Activated naive CD4-positive, alpha-beta T cell treated with anti-CD3 and anti-CD28 coated beads, Interleukin-2, amount 50 U/mL, for 24 hours (primary cell): ENCODE results near the gene ZNF316.
"Not testable (repeated sequence)": the region's sequence is repeated elsewhere in the genome, so short reads cannot be mapped to it uniquely, and the experiment has no call there.

Experiments used
- H3K27ac Mint-ChIP-seq: one replicate; pipeline ENCODE4 v1.8.0; 2021; ENCODE audit warnings: mild to moderate bottlenecking, mixed read lengths
- H3K27me3 Mint-ChIP-seq: one replicate; pipeline ENCODE4 v1.8.0; 2021; ENCODE audit warnings: mixed read lengths
- H3K36me3 Mint-ChIP-seq: one replicate; pipeline ENCODE4 v1.8.0; 2021; ENCODE audit warnings: mixed read lengths
- H3K4me1 Mint-ChIP-seq: one replicate; pipeline ENCODE4 v1.8.0; 2021; ENCODE audit warnings: mixed read lengths
- H3K4me3 Mint-ChIP-seq: one replicate; pipeline ENCODE4 v1.8.0; 2021; ENCODE audit warnings: mild to moderate bottlenecking, mixed read lengths
- H3K9me3 Mint-ChIP-seq: one replicate; pipeline ENCODE4 v1.8.0; 2021; ENCODE audit warnings: mixed read lengths

The ZNF316 gene

DNA sequence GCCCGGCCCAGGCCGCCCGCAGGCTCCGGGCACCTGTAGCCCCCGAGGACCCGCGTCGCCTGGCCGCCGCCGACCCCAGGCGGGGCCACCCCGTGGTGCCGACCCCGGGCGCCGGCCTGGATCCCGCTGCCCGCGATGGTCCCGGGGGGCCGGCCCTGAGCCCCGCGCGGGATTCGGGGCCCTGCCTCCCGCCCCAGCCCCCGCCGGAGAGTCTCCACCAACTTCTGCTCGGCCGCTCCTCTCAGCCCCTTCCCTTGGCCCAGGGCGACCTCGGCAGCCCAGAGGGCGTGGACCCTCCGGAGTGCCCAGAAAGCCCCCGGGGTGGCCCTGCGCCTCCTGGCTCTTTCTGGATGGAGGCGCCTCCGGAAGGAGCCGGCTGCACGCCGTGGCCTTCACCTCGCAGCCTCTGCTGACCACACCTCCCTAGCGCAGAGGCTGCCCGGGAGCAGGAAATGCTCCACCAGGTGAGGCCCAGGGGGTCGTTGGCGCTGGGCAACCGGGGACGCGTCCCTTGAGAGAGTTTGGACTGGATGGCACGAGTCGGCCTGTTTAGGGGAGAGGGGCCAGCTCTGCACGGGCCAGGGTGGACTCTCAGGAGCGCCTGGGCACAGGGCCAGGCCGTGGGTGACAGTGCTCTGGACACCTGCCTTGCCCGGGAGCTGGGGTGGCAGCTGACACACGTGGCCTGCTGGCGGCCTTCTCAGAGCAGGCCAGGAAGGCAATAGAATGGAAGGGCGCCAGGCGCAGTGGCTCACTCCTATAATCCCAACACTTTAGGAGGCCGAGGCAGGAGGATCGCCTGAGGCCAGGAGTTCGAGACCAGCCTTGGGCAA is 21.2 kb upstream of the ZNF316 start:
- H3K4me1 Mint-ChIP-seq = peaks cover 40% of the 10 kb centered on the region
- H3K27me3 Mint-ChIP-seq = no peaks in the 10 kb centered on the region
- peak overlapping the region; percentile 49 for H3K4me3 Mint-ChIP-seq
- H3K9me3 Mint-ChIP-seq = no peaks in the 10 kb centered on the region
- no peaks in the 10 kb centered on the region for H3K36me3 Mint-ChIP-seq
- H3K27ac Mint-ChIP-seq = no peak overlapping the region

DNA sequence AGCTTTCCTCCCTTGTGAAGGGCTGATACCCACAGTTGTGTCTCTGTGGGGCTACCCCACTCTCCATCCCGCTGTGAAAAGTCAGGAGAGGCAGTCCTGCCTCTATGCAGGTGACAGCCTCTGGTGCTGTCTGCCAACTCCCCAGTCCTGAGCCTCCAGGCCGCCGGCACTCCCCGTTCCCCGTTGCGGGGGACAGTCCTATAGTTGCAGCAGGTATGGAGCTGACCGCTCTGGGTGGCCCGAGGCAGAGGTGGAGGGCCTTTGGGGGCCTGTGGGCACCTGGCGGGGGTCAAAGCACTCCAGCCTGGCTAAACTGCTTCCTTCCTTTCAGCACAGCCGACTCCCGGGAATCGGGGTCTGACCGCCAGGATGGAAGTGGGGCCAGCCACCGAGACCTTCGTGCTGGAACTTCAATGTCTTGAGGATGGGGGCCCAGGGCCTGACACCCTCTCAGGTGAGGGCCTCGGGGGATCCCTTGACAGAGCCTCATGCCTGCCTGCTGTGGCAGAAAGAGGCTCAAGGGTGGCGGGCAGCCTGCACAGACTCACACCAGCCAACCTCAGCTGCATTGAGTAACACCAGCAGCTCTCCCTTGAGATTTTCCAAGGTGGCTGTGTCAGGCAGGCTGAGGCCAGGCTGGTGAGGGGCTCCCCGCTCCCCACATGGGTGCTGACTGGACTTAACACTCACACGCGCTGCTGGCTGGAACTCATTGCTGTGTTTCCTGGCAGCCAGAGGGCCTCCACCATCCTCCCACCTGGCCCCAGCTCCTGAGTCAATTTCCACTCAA is 20.1 kb upstream of the ZNF316 start:
- peak overlapping the region; percentile 77 for H3K4me3 Mint-ChIP-seq
- no peaks in the 10 kb centered on the region for H3K27me3 Mint-ChIP-seq
- H3K4me1 Mint-ChIP-seq = peaks cover 45% of the 10 kb centered on the region
- no peak overlapping the region for H3K27ac Mint-ChIP-seq
- no peaks in the 10 kb centered on the region for H3K9me3 Mint-ChIP-seq
- H3K36me3 Mint-ChIP-seq = no peaks in the 10 kb centered on the region

DNA sequence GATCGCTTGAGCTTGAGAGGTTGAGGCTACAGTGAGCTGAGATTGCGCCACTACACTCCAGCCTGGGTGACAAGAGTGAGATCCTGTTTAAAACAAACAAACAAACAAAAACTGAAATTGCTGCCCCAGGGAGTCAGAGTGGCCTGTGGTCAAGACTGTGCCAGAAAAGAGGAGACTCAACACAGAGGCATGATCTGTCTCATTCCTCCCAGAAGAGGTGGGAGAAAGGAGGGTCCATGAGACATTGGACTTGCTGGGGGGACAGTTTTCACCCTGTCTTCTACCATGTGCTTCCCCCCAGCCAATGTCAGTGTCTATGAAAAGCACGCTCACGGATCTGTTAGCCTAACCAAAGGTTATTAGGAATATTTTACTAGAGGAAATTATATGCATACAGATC is 18.5 kb upstream of the ZNF316 start:
- Mint-ChIP-seq H3K27ac (no peak overlapping the region), H3K9me3 (no peaks in the 10 kb centered on the region), H3K4me1 (peaks cover 49% of the 10 kb centered on the region), H3K4me3 (no peak overlapping the region), H3K36me3 (no peaks in the 10 kb centered on the region), H3K27me3 (no peaks in the 10 kb centered on the region)

DNA sequence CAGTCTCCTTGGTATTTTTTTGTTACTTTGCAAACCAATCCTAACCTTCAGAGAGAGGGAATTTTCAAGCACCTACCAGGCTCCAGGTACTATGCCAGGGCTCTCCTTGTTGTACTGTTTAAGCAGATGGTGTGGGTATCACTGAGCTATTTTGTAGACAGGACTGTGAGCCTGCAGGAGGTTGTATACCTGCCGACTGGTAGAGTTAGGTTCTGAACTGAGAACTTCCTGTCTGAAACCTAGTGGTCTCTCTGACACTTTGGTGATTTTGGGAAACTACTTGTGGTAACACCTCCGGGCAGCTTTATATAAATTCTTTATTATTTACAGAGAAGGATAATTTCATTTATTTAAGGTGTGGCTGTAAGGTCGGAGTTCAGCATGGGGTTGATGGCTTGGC is 17.2 kb upstream of the ZNF316 start:
- no peaks in the 10 kb centered on the region for H3K27me3 Mint-ChIP-seq

DNA sequence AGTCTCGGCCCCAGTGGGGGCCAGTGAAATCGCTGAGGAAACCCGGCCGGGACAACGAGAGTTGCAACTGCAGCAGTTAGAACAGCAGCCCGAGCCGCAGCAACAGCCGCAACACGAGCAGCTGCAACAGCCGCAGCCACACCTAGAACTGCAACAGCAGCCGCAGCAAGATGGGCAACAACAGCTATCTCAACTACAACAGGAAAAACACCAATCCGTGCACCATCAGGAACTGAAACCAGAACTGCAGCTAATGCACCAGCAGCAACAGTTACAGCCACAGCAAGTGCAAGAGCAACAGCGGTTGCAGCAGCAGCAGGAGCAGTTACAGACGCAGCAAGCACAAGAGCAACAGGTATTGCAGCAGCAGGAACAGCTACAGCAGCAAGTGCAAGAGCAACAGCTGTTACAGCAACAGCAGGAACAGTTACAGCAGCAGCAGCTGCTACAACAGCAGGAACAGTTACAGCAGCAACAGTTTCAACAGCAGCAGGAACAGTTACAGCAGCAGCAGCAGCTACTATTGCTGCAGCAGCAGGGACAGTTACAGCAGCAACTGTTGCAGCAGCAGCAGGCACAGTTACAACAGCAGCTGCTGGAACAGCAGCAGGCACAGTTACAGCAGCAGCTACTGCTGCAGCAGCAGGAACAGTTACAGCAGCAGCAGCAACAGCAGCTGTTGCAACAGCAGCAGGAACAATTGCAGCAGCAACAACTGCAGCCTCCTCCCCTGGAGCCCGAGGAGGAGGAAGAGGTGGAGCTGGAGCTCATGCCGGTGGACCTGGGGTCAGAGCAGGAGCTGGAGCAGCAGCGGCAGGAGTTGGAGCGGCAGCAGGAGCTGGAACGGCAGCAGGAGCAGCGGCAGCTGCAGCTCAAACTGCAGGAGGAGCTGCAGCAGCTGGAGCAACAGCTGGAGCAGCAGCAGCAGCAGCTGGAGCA is 15.7 kb upstream of the ZNF316 start:
- H3K4me3 Mint-ChIP-seq = no peak overlapping the region
- peak overlapping the region; percentile 68 for H3K27ac Mint-ChIP-seq
- H3K27me3 Mint-ChIP-seq = no peaks in the 10 kb centered on the region
- H3K36me3 Mint-ChIP-seq = no peaks in the 10 kb centered on the region
- peaks cover 61% of the 10 kb centered on the region for H3K4me1 Mint-ChIP-seq
- H3K9me3 Mint-ChIP-seq = no peaks in the 10 kb centered on the region

More for the DNA sequence above, 17.2 kb upstream of the ZNF316 start:
- peaks cover 55% of the 10 kb centered on the region for H3K4me1 Mint-ChIP-seq
- H3K36me3 Mint-ChIP-seq = no peaks in the 10 kb centered on the region
- no peak overlapping the region for H3K27ac Mint-ChIP-seq
- no peak overlapping the region for H3K4me3 Mint-ChIP-seq
- no peaks in the 10 kb centered on the region for H3K9me3 Mint-ChIP-seq

DNA sequence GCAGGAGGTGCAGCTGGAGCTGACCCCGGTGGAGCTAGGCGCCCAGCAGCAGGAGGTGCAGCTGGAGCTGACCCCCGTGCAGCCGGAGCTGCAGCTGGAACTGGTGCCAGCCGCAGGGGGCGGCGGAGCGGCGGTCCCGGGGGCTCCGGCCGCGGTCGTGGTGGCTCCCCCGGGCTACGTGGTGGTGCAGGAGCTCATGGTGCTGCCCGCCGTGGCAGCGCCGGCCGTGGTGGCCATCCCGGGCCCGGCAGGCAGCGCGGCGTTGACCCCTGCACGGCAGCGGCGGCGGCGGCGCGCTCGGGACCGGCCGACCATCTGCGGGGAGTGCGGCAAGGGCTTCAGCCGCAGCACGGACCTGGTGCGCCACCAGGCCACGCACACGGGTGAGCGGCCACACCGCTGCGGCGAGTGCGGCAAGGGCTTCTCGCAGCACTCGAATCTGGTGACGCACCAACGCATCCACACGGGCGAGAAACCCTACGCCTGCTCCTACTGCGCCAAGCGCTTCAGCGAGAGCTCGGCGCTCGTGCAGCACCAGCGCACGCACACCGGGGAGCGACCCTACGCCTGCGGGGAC is 14.9 kb upstream of the ZNF316 start:
- Mint-ChIP-seq H3K4me1 (peaks cover 58% of the 10 kb centered on the region), H3K4me3 (no peak overlapping the region), H3K36me3 (no peaks in the 10 kb centered on the region), H3K9me3 (no peaks in the 10 kb centered on the region), H3K27ac (no peak overlapping the region), H3K27me3 (no peaks in the 10 kb centered on the region)

DNA sequence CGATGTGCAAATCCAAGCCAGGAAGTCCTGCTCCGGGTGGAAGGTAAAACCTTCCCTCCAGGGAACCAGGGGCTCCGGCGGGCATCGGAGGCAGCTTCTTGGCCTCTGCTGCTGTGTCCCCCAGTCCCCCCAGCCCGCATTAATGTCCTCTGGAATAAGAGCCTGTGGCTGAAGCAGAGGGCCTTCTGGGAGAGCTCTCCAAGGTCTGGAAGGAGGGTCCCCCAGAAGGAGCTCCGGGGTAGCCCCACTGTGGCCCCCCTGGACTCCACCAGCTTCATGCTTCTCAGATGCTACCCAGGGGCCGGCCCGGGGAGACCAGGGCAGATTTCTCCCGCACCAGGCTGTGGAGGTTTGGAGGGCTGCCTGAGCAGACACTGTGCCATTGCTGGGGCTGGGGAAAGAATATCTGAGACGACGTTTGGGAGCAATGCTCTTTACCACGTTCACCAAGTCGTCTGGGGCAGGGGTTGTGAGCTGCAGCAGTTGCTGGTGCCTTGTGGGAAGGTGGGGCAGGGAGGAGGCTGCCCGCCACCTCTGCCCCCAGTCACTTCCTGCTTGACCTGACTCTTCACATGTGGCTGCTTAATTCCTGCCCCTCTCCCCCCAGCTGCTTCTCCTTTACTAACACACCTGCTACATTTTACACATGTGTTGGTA is 13.4 kb upstream of the ZNF316 start:
- Mint-ChIP-seq H3K9me3 (no peaks in the 10 kb centered on the region), H3K36me3 (no peaks in the 10 kb centered on the region), H3K27ac (peak overlapping the region; percentile 74), H3K27me3 (no peaks in the 10 kb centered on the region), H3K4me1 (peaks cover 50% of the 10 kb centered on the region), H3K4me3 (peak overlapping the region; percentile 66)

DNA sequence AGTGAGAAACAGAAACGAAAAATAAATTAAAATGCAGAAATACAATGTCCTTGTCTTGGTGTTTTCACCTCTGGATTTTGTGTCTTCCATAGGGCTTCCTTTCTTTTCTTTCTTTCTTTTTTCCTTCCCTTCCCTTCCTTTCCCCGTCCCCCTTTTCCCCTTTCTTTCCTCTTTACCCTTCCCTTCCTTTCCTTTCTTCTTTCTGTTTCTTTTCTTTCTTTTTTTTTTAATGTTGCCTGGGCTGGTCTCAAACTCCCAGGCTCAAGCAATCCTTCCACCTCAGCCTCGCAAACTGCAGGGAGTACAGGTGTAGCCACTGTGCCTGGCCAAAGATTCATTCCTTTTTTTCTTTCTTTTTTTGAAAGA is 12.9 kb upstream of the ZNF316 start:
- H3K4me3 Mint-ChIP-seq = peak overlapping the region; percentile 66
- H3K4me1 Mint-ChIP-seq = peaks cover 45% of the 10 kb centered on the region
- no peaks in the 10 kb centered on the region for H3K27me3 Mint-ChIP-seq
- no peaks in the 10 kb centered on the region for H3K9me3 Mint-ChIP-seq
- no peaks in the 10 kb centered on the region for H3K36me3 Mint-ChIP-seq
- peak overlapping the region; percentile 74 for H3K27ac Mint-ChIP-seq

DNA sequence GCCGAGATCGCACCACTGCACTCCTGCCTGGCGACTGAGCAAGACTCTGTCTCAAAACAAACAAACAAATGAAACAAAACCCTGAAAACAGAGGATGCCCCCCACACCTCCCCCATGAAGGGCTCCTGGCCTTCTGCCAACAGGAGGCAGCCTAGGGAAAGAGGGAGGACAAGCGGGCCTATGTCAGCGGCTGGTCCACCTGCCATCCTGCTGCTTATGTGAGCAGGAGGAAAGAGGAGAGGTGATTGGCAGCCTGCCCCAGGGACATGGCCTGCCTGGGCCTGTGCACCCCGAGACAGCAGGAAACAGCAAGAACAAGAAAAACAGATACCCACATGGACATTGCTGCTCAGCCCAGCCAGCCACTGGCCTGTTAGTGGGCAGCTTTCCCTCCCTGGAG is 9.1 kb upstream of the ZNF316 start:
- H3K4me1 Mint-ChIP-seq = peaks cover 21% of the 10 kb centered on the region
- no peak overlapping the region for H3K4me3 Mint-ChIP-seq
- H3K27me3 Mint-ChIP-seq = no peaks in the 10 kb centered on the region
- H3K36me3 Mint-ChIP-seq = no peaks in the 10 kb centered on the region
- H3K27ac Mint-ChIP-seq = no peak overlapping the region
- no peaks in the 10 kb centered on the region for H3K9me3 Mint-ChIP-seq

DNA sequence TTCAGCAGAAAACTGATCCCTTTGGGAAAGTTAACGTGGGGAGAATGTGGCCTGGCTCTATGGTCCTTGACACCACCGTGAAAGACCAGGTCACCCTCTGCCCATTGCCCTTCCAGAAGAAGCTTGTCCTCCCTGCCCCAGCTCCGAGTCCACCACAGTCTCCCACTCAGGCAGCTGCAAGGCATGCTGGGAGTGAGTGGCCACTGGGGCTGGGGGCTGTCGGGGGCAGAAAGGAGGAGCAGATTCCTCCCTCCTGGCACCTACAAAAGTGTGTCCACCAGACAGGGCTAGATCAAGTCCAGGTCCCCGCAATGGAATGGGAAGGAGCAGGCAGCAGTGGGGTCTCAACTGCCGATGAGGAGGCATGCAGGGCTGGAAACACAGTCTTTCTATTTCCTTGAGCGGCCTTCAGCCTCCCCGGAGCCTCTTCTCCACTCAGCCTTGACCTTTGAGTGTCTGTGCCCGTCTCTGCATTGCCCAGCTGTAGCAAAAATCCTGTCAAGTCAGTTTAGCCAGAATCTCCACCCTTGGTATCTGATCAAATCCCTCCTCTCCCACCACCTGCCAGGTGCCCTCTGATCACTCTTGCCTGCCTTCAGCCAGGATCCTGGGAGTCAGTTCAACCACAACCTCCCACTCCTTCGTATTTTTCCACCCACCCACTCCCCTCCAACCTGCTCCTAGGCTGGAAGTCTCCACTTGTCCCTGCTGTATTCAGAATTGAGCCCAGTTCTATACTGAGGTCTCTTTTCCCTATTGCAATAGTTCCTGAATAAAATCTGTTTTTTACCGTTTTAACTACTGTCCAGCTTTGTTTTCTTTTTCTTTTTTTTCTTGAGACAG is 6.9 kb upstream of the ZNF316 start:
- Mint-ChIP-seq H3K36me3 (no peaks in the 10 kb centered on the region), H3K27me3 (no peaks in the 10 kb centered on the region), H3K27ac (no peak overlapping the region), H3K4me3 (no peak overlapping the region), H3K4me1 (peaks cover 4% of the 10 kb centered on the region), H3K9me3 (no peaks in the 10 kb centered on the region)

DNA sequence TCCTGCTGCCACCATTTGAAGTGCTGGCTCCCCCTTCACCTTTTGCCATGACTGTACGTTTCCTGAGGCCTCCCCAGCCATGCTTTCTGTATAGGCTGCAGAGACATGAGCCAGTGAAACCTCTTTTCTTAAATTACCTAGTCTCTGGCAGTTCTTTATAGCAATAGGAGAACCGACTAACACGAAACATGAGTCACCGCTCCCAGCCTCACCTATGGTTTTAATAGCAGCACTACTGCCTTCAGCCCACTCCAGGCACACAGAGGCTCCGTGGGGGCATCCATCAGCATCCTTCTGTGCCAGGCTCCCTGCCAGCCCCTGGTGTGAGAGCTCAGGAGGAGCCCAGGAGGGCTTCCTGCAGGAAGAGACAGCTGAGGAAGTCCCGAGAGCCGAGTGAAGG is 5.5 kb upstream of the ZNF316 start:
- H3K4me1 Mint-ChIP-seq = no peaks in the 10 kb centered on the region
- no peak overlapping the region for H3K4me3 Mint-ChIP-seq
- H3K27ac Mint-ChIP-seq = no peak overlapping the region
- no peaks in the 10 kb centered on the region for H3K36me3 Mint-ChIP-seq
- H3K27me3 Mint-ChIP-seq = no peaks in the 10 kb centered on the region
- H3K9me3 Mint-ChIP-seq = no peaks in the 10 kb centered on the region

DNA sequence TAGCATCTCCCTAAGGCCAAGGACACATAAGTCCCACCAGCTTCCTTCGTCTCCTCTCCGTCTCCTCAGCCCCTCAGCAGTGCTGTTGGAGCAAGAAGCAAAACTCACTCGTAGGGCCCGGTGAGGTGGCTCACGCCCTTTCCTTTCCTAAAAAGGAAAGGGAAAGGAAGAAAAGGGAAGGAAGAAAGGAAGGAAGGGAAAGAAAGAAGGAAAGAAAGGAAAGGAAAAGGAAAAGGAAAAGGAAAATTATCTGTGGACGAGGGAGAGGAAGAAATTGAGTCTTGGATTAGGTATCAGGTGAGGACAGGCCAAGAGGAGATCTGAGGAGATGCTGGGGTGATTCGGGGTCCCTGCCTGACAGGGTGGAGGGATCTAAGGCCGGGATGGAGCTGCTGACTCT is 3.1 kb upstream of the ZNF316 start:
- Mint-ChIP-seq H3K27me3 (no peaks in the 10 kb centered on the region), H3K9me3 (no peaks in the 10 kb centered on the region), H3K4me1 (peaks cover 12% of the 10 kb centered on the region), H3K27ac (no peak overlapping the region), H3K4me3 (no peak overlapping the region), H3K36me3 (no peaks in the 10 kb centered on the region)

DNA sequence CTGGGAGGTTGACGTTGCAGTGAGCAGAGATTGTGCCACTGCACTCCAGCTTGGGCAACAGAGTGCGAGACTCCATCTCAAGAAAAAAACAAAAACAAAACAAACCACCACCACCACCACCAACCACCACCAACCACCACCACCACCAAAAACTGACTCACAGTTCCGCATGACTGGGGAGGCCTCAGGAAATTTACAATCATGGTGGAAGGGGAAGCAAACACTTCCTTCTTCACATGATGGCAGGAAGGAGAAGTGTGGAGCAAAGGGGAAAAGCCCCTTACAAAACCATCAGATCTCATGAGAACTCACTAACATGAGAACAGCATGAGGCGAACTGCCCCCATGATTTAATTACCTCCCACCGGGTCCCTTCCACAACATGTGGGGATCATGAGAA is 2.1 kb upstream of the ZNF316 start:
- H3K36me3 Mint-ChIP-seq, H3K4me3 Mint-ChIP-seq, H3K27me3 Mint-ChIP-seq, H3K27ac Mint-ChIP-seq, H3K9me3 Mint-ChIP-seq: not testable (repeated sequence)
- H3K4me1 Mint-ChIP-seq = peaks cover 21% of the 10 kb centered on the region

DNA sequence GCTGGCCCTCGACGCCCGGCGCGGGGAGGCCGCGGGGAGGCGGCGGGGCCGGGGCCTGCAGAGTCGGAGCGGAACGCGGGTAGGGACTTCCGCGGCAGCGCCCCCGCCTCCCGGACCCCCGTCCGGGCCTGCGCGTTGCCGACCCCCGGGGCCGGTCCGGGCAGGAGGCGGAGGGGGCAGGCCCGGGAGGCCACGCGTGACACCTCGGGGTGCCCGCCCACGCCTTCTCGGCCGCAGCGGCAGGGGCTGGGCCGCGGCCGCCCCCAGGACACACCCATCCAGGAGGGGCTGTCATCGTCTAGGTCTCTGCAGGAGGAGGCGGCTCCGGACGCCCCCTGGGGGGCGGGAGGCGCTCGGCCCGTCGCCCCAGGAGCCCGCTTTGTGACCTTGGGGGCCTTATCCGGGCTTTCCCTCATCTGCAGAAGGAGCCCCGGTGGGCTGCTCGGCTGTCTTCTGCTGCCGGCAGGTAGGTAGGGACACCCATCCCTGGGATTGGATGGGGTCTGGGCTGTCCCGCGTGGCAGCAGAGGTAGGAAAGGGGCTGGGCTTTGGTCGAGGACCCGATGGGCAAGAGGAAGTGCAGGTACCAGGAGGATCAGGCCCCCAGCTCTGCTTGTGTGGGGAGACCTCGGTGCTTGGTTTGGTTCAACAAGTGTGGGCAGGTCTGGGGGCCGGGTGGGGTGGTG is 569 bp downstream of the ZNF316 start:
- Mint-ChIP-seq H3K27ac (peak overlapping the region; percentile 82), H3K9me3 (no peaks in the 10 kb centered on the region), H3K36me3 (peaks cover 6% of the 10 kb centered on the region), H3K4me3 (peak overlapping the region; percentile 88), H3K4me1 (peaks cover 25% of the 10 kb centered on the region), H3K27me3 (no peaks in the 10 kb centered on the region)
